Measurements from ENCODE around the gene TBC1D22B. TPM values are rescaled to one million over a fixed set of nuclear protein-coding genes. Genes with fewer than 3 reads are reported as not detected.

The TBC1D22B gene
- total and polyA plus RNA-seq, 5 donors from 2014 or later, result 8.2 to 13.3 (median 9.1) TPM

- no peak overlapping the region for H3K27ac Mint-ChIP-seq
- peaks cover 0 to 7% (median 1%) of the 10 kb centered on the region in 4 donors for H3K4me1 Mint-ChIP-seq
- Histone ChIP-seq H3K9me3 (ENCODE audit: control insufficient read depth in 2 of 2, low read length in 2 of 2) (no peaks in the 10 kb centered on the region), H3K4me1 (ENCODE audit: control insufficient read depth, insufficient read depth, low read length, poor library complexity, severe bottlenecking) (no peaks in the 10 kb centered on the region), H3K27ac (ENCODE audit: insufficient read depth, low read length, poor library complexity, severe bottlenecking) (no peak overlapping the region), H3K4me3 (ENCODE audit: low read depth, low read length) (no peak overlapping the region), H3K36me3 (ENCODE audit: control insufficient read depth, insufficient read depth, low read length) (peaks cover 61% of the 10 kb centered on the region), H3K27me3 (ENCODE audit: control insufficient read depth, insufficient read depth, low read length) (no peaks in the 10 kb centered on the region)
- H3K36me3 Mint-ChIP-seq, result peaks cover 63% of the 10 kb centered on the region
- DNase-seq, result no peak
- no peak for ATAC-seq (ENCODE audit: low read depth in 2 of 2)
- peaks cover 0 to 1% (median 0%) of the 10 kb centered on the region in 7 donors for H3K9me3 Mint-ChIP-seq
- H3K4me3 Mint-ChIP-seq, result no peak overlapping the region
- H3K27me3 Mint-ChIP-seq, result no peaks in the 10 kb centered on the region
These were observed 41.4 kb downstream of the TBC1D22B start for GRCh38 chr6:37298958-37299357.

- no peaks in the 10 kb centered on the region for H3K9me3 ChIP-seq (ENCODE audit: control insufficient read depth in 2 of 2, low read length in 2 of 2)
- no peak for ATAC-seq (ENCODE audit: low read depth in 2 of 2)
- no peaks in the 10 kb centered on the region for H3K4me1 ChIP-seq (ENCODE audit: control insufficient read depth, insufficient read depth, low read length, poor library complexity, severe bottlenecking)
- no peak overlapping the region for H3K27ac Mint-ChIP-seq
- H3K9me3 Mint-ChIP-seq, result peaks cover 0 to 1% (median 0%) of the 10 kb centered on the region in 7 donors
- H3K4me1 Mint-ChIP-seq, result peaks cover 0 to 7% (median 1%) of the 10 kb centered on the region in 4 donors
- H3K4me3 Mint-ChIP-seq, result no peak overlapping the region
- no peaks in the 10 kb centered on the region for H3K27me3 ChIP-seq (ENCODE audit: control insufficient read depth, insufficient read depth, low read length)
- H3K4me3 ChIP-seq (ENCODE audit: low read depth, low read length), result no peak overlapping the region
- H3K27me3 Mint-ChIP-seq, result no peaks in the 10 kb centered on the region
- H3K27ac ChIP-seq (ENCODE audit: insufficient read depth, low read length, poor library complexity, severe bottlenecking), result no peak overlapping the region
- H3K36me3 ChIP-seq (ENCODE audit: control insufficient read depth, insufficient read depth, low read length), result peaks cover 51% of the 10 kb centered on the region
- no peak for DNase-seq
- peaks cover 59% of the 10 kb centered on the region for H3K36me3 Mint-ChIP-seq
These were observed 42.4 kb downstream of the TBC1D22B start for GRCh38 chr6:37299990-37300389.

DNA sequence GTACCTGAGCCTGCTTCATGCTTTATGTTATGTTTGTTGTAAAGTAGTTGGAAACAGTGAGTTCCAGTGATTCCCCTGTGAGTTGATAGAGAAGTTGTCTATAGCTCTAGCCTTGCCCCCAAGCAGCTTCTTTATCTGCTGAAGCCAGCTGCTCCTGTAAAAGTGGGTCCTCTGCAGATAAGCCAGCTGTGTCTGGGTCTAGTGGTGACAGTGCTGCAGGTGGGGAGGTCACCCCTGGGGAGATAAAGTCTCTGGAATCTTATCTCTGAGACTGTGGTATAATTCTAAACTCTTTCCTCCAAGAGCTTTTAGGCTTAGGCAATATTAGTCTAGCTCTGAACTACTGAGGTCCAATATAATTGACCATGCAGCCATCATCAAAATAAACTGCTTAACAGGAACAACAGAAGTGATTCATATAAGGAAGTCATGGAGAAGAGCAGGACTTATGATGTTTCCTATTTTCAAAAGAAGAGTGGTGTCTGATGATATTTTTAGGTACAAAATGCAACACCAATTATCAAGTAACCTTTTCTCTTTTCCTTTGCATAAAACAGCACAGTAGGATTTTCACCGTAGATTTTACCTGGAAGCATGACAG is 44.6 kb downstream of the TBC1D22B start:
- Histone ChIP-seq H3K36me3 (ENCODE audit: control insufficient read depth, insufficient read depth, low read length) (peaks cover 40% of the 10 kb centered on the region), H3K4me1 (ENCODE audit: control insufficient read depth, insufficient read depth, low read length, poor library complexity, severe bottlenecking) (no peaks in the 10 kb centered on the region), H3K4me3 (ENCODE audit: low read depth, low read length) (no peak overlapping the region), H3K27ac (ENCODE audit: insufficient read depth, low read length, poor library complexity, severe bottlenecking) (no peak overlapping the region), H3K9me3 (ENCODE audit: control insufficient read depth in 2 of 2, low read length in 2 of 2) (no peaks in the 10 kb centered on the region), H3K27me3 (ENCODE audit: control insufficient read depth, insufficient read depth, low read length) (no peaks in the 10 kb centered on the region)
- Mint-ChIP-seq H3K27ac (no peak overlapping the region), H3K4me1 (peaks cover 0 to 7% (median 0%) of the 10 kb centered on the region in 4 donors), H3K4me3 (no peak overlapping the region), H3K9me3 (peaks cover 0 to under 1% (median 0%) of the 10 kb centered on the region in 7 donors), H3K36me3 (peaks cover 53% of the 10 kb centered on the region), H3K27me3 (no peaks in the 10 kb centered on the region)
- no peak for DNase-seq
- ATAC-seq (ENCODE audit: low read depth in 2 of 2), result no peak

GRCh38 chr6:37303091-37303660 is 45.6 kb downstream of the TBC1D22B start:
- H3K4me3 Mint-ChIP-seq, result no peak overlapping the region
- ATAC-seq (ENCODE audit: low read depth in 2 of 2) (no peak), DNase-seq (no peak)
- no peak overlapping the region for H3K27ac ChIP-seq (ENCODE audit: insufficient read depth, low read length, poor library complexity, severe bottlenecking)
- peaks cover 46% of the 10 kb centered on the region for H3K36me3 Mint-ChIP-seq
- H3K27ac Mint-ChIP-seq, result peak overlapping the region in 2 of 3 donors; percentile 24 to 46
- H3K9me3 Mint-ChIP-seq, result no peaks in the 10 kb centered on the region
- no peak overlapping the region for H3K4me3 ChIP-seq (ENCODE audit: low read depth, low read length)
- no peaks in the 10 kb centered on the region for H3K27me3 Mint-ChIP-seq
- H3K9me3 ChIP-seq (ENCODE audit: control insufficient read depth in 2 of 2, low read length in 2 of 2), result no peaks in the 10 kb centered on the region
- H3K4me1 ChIP-seq (ENCODE audit: control insufficient read depth, insufficient read depth, low read length, poor library complexity, severe bottlenecking), result no peaks in the 10 kb centered on the region
- peaks cover 42% of the 10 kb centered on the region for H3K36me3 ChIP-seq (ENCODE audit: control insufficient read depth, insufficient read depth, low read length)
- peaks cover 0 to 7% (median 0%) of the 10 kb centered on the region in 4 donors for H3K4me1 Mint-ChIP-seq
- no peaks in the 10 kb centered on the region for H3K27me3 ChIP-seq (ENCODE audit: control insufficient read depth, insufficient read depth, low read length)

DNA sequence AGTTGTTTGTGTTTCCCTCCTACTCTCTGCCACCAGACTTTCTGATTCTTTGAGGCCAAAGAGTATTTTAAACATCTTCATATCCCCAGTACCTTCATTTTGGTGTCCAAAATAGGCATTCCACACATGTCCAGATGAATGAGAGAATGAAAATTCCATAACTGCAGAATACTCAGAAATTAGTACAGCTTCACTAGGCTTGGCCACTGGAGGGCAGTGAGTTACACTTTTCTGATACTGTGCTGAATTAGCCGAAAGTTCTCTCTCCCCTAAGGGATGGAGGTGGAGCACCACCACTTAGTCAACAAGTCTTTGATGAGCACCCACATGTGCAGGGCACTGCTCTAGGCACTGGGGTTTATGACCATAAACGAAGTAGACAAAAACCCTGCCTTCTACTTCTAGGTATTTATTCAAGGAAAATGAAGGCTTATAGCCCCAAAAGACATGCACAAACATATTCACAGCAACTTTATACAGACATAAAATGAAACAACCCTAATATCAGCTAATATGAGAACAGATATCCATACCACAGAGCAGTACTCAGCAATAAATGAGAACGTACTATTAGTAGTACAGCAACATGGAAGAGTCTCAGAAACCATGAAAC is 46.4 kb downstream of the TBC1D22B start:
- no peaks in the 10 kb centered on the region for H3K9me3 ChIP-seq (ENCODE audit: control insufficient read depth in 2 of 2, low read length in 2 of 2)
- no peaks in the 10 kb centered on the region for H3K27me3 ChIP-seq (ENCODE audit: control insufficient read depth, insufficient read depth, low read length)
- H3K4me1 ChIP-seq (ENCODE audit: control insufficient read depth, insufficient read depth, low read length, poor library complexity, severe bottlenecking), result no peaks in the 10 kb centered on the region
- DNase-seq (peak in 1 of 3 donors; percentile 52), ATAC-seq (ENCODE audit: low read depth in 2 of 2) (no peak)
- no peak overlapping the region for H3K27ac Mint-ChIP-seq
- H3K9me3 Mint-ChIP-seq, result no peaks in the 10 kb centered on the region
- no peaks in the 10 kb centered on the region for H3K27me3 Mint-ChIP-seq
- no peak overlapping the region for H3K4me3 Mint-ChIP-seq
- no peak overlapping the region for H3K27ac ChIP-seq (ENCODE audit: insufficient read depth, low read length, poor library complexity, severe bottlenecking)
- peaks cover 47% of the 10 kb centered on the region for H3K36me3 Mint-ChIP-seq
- no peak overlapping the region for H3K4me3 ChIP-seq (ENCODE audit: low read depth, low read length)
- H3K36me3 ChIP-seq (ENCODE audit: control insufficient read depth, insufficient read depth, low read length), result peaks cover 41% of the 10 kb centered on the region
- peaks cover 0 to 7% (median 0%) of the 10 kb centered on the region in 4 donors for H3K4me1 Mint-ChIP-seq

DNA sequence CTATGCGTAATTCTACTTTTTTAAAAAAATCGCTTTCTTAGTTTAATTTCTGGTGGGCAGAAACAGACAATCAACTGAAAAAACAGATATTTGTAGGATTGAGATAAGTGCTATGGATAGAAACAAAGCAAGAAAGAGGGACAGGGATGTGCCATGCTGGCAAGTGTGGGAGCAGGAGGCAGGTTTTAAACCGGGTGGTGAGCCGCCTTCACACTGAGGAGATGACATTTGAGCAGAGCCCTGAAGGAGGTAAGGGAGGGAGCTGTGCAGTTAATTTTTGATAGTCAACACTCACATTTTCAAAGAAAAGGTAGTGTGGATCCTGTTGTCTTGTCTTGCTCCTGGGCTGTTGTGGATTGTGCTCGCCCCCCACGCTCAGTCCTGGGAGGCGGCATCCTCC is 47.2 kb downstream of the TBC1D22B start:
- H3K27ac Mint-ChIP-seq, result peak overlapping the region in 1 of 3 donors; percentile 48
- DNase-seq, result no peak
- Histone ChIP-seq H3K4me3 (ENCODE audit: low read depth, low read length) (no peak overlapping the region), H3K27me3 (ENCODE audit: control insufficient read depth, insufficient read depth, low read length) (no peaks in the 10 kb centered on the region), H3K27ac (ENCODE audit: insufficient read depth, low read length, poor library complexity, severe bottlenecking) (no peak overlapping the region), H3K4me1 (ENCODE audit: control insufficient read depth, insufficient read depth, low read length, poor library complexity, severe bottlenecking) (no peaks in the 10 kb centered on the region), H3K36me3 (ENCODE audit: control insufficient read depth, insufficient read depth, low read length) (peaks cover 40% of the 10 kb centered on the region), H3K9me3 (ENCODE audit: control insufficient read depth in 2 of 2, low read length in 2 of 2) (no peaks in the 10 kb centered on the region)
- no peak overlapping the region for H3K4me3 Mint-ChIP-seq
- H3K27me3 Mint-ChIP-seq, result no peaks in the 10 kb centered on the region
- peaks cover 46% of the 10 kb centered on the region for H3K36me3 Mint-ChIP-seq
- H3K4me1 Mint-ChIP-seq, result peaks cover 0 to 7% (median 0%) of the 10 kb centered on the region in 4 donors
- H3K9me3 Mint-ChIP-seq, result no peaks in the 10 kb centered on the region
- ATAC-seq (ENCODE audit: low read depth in 2 of 2), result no peak

GRCh38 chr6:37305841-37306425 is 48.4 kb downstream of the TBC1D22B start:
- H3K9me3 Mint-ChIP-seq, result no peaks in the 10 kb centered on the region
- no peak overlapping the region for H3K27ac Mint-ChIP-seq
- H3K4me1 ChIP-seq (ENCODE audit: control insufficient read depth, insufficient read depth, low read length, poor library complexity, severe bottlenecking), result no peaks in the 10 kb centered on the region
- ATAC-seq (ENCODE audit: low read depth in 2 of 2) (no peak), DNase-seq (no peak)
- H3K36me3 Mint-ChIP-seq, result peaks cover 43% of the 10 kb centered on the region
- H3K4me3 Mint-ChIP-seq, result no peak overlapping the region
- no peak overlapping the region for H3K27ac ChIP-seq (ENCODE audit: insufficient read depth, low read length, poor library complexity, severe bottlenecking)
- peaks cover 0 to 7% (median under 1%) of the 10 kb centered on the region in 4 donors for H3K4me1 Mint-ChIP-seq
- H3K4me3 ChIP-seq (ENCODE audit: low read depth, low read length), result no peak overlapping the region
- no peaks in the 10 kb centered on the region for H3K27me3 ChIP-seq (ENCODE audit: control insufficient read depth, insufficient read depth, low read length)
- peaks cover 36% of the 10 kb centered on the region for H3K36me3 ChIP-seq (ENCODE audit: control insufficient read depth, insufficient read depth, low read length)
- no peaks in the 10 kb centered on the region for H3K9me3 ChIP-seq (ENCODE audit: control insufficient read depth in 2 of 2, low read length in 2 of 2)
- H3K27me3 Mint-ChIP-seq, result no peaks in the 10 kb centered on the region
